GM12873 (cell line): ENCODE data around the gene UCK1.

Source experiments
- CTCF ChIP-seq: IDR thresholded peaks from 2 replicates; pipeline ENCODE4 v1.5.1; 2012; ENCODE audit warnings: low read depth, mild to moderate bottlenecking, moderate library complexity, low read length, control low read depth; ENCODE audit not compliant: insufficient read depth; ENCODE audit errors: missing control alignments

UCK1 gene

GRCh38 chr9:131534721-131535237 lies 3.7 kb upstream of the UCK1 start:
- TF ChIP-seq CTCF = no peak

- TF ChIP-seq CTCF = peak; percentile 33
Observed at GRCh38 chr9:131530546-131530919, 530 bp downstream of the UCK1 start.

- TF ChIP-seq CTCF = no peak
Observed at GRCh38 chr9:131529597-131530545, 1.2 kb downstream of the UCK1 start.

DNA sequence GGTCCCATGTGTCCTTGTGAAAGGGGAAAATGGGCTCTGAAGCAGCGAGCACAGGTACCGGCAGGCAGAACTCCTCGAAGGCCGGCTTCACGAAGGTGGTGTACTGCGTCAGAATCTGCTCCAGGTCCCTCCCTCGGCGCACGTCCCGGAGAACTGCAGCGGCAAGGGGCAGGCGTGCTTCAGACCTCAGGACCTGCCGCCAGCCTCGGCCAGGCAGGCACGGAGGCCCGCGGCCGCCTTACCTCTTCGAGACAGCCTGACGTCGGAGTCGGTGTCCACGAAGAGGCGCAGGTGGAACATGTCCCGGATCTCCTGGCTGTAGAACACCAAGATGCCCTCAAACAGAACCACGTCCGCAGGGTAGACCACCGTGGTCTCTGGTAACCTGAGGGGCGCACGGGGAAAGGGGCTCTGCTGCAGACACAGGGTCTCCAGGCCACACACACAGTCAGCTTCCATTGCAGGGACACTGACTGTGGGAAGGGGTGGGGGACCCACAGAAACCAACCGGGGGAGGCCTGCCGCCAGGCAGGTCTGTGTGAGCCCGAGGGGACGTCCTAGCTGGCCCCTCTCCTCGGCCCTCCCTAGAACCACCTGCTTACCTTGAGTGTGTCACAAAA lies 2.1 kb downstream of the UCK1 start:
- TF ChIP-seq CTCF = no peak

DNA sequence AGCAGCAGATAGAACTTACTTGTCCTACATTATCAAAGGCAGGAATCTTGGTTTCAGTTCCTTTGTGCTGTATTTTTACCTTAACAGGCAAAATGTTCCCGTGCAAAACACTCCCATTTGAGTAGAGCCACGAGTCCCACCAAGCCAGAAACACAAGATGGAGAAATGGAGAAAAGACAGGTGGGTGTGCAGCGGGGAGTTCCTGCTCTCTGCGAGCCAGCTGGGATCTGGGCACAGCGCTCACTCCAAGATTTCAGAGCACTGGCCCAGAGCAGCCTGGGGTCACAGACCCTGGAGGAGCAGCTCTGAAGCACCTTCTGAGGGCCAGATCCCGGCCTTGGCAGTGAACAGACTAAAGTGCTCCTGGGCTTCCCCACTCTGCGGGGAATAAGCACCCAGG lies 2.9 kb downstream of the UCK1 start:
- TF ChIP-seq CTCF = no peak

DNA sequence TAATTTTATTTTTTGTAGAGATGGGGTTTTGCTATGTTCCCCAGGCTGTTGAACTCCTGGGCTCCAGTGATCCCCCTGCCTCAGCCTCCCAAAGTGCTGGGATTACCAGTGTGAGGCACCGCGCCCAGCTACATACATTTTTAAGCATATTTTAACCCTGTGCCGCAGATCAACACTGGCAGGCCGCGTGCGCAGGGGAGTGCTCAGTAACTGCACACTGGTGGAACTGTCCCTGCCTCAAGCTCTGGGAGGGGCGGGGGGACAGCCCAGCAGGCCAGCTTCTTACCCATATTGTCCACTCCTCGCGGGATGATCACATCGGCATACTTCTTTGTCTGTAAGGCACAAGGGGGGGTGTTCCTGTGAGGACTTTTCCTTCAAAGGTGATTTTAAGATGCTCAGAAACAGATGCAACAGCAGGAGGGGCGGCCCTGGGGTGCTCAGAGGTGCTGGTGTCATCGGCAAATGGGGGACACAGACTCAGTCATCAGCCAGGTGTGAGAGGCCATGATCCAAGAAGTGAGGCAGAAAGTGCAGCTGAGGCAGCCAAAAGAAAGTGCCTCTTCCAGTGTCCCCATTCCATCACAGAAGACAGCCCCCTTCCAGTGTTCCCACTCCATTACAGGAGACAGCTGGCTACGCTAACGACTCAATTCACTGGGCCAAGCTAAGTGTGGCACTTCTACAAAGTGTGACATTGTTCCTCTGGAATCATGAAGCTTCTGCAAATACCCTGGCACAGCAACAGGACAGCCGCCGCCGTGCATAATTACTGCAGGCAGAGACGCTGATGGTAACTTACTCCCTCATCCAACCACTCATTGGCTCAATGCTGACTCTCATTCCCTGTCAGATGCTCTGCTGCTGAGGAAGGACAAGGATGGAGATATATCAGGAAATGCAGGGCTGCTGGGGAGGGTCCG lies 5.2 kb downstream of the UCK1 start:
- no peak for TF ChIP-seq CTCF
